22Rv1 (cell line): ENCODE data around the gene CNGB1.

Experiments used
- ZFX ChIP-seq: fragments of 450-650 bp; IDR thresholded peaks from 2 replicates; pipeline ENCODE4 v1.6.1; 2017; ENCODE audit warnings: antibody characterized with exemption, borderline replicate concordance
- TF ChIP-seq, protein P1 (sequence below): fragments of 450-650 bp; IDR thresholded peaks from 2 replicates; pipeline ENCODE4 v1.5.1; 2017; ENCODE audit warnings: mild to moderate bottlenecking

DNA sequence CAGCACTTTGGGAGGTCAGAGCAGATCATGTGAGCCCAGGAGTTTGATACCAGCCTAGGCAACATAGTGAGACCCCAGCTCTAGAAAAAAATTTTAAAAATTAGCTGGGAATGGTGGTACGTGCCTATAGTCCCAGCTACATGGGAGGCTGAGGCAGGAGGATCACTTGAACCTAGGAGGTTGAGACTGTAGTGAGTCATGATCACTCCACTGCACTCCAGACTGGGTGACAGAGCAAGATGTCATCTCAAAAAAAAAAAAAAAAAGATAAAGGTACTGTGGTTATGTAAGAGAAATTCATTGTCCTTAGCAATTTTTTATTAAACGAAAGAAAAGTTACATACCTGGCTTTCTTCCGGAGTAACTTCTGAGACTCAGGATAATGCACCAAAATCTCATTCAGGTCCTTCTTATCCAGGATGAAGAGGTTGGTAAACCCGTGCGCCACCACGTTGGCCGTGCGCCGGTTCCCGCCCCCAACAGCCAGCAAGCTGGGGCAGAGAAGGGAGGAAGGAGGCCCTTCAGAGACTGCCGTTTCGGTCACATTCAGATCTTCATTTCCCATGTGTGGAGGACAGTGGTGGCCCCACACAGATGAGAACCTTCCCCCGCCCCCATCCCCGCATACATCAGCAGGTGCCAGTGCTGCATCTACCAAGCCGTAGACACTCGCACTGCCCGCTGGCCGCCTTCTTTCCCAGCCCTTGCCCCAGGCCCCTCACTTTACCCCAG is 73.7 kb downstream of the CNGB1 start:
- TF ChIP-seq, protein P1, sequence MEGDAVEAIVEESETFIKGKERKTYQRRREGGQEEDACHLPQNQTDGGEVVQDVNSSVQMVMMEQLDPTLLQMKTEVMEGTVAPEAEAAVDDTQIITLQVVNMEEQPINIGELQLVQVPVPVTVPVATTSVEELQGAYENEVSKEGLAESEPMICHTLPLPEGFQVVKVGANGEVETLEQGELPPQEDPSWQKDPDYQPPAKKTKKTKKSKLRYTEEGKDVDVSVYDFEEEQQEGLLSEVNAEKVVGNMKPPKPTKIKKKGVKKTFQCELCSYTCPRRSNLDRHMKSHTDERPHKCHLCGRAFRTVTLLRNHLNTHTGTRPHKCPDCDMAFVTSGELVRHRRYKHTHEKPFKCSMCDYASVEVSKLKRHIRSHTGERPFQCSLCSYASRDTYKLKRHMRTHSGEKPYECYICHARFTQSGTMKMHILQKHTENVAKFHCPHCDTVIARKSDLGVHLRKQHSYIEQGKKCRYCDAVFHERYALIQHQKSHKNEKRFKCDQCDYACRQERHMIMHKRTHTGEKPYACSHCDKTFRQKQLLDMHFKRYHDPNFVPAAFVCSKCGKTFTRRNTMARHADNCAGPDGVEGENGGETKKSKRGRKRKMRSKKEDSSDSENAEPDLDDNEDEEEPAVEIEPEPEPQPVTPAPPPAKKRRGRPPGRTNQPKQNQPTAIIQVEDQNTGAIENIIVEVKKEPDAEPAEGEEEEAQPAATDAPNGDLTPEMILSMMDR, result no peak
- TF ChIP-seq ZFX, result no peak
